Neutrophil (primary cell): ENCODE results near the gene UMOD.

Experiments
- H3K27ac ChIP-seq: fragments of 200-600 bp; sonication (generic); 2 replicates; pipeline ENCODE4 v1.5.1; 2016; ENCODE audit warnings: mild to moderate bottlenecking, moderate library complexity
- H3K27me3 ChIP-seq: fragments of 200-600 bp; sonication (generic); 2 replicates; pipeline ENCODE4 v1.6.0; 2016; ENCODE audit warnings: mild to moderate bottlenecking
- H3K36me3 ChIP-seq: fragments of 200-600 bp; sonication (generic); 2 replicates; pipeline ENCODE4 v1.5.1; 2017
- H3K4me1 ChIP-seq, 2 experiments: fragments of 200-600 bp in 1 of 2; sonication (generic) in 1 of 2; 1 replicate in 1 of 2; 2 replicates in 1 of 2; pipeline versions ENCODE4 v1.5.1 to v1.6.1; 2013 to 2016; ENCODE audit warnings: low read depth in 1 of 2, low read length in 1 of 2, mild to moderate bottlenecking in 1 of 2, moderate library complexity in 1 of 2; ENCODE audit not compliant: control insufficient read depth in 1 of 2, insufficient read depth in 1 of 2
- H3K4me3 ChIP-seq, 2 experiments: fragments of 200-600 bp in 1 of 2; sonication (generic) in 1 of 2; 1 replicate in 1 of 2; 2 replicates in 1 of 2; pipeline ENCODE4 v1.5.1; 2013 to 2016; ENCODE audit warnings: low read depth in 1 of 2, low read length in 1 of 2, mild to moderate bottlenecking in 1 of 2, moderate library complexity in 1 of 2
- H3K9me3 ChIP-seq: fragments of 200-600 bp; sonication (generic); 2 replicates; pipeline ENCODE4 v1.5.1; 2016
- TF ChIP-seq, protein P1 (sequence below): fragments of 200-600 bp; sonication (generic); IDR thresholded peaks from 2 replicates; pipeline ENCODE4 v1.5.1; 2016; ENCODE audit warnings: antibody characterized with exemption

The UMOD gene

DNA sequence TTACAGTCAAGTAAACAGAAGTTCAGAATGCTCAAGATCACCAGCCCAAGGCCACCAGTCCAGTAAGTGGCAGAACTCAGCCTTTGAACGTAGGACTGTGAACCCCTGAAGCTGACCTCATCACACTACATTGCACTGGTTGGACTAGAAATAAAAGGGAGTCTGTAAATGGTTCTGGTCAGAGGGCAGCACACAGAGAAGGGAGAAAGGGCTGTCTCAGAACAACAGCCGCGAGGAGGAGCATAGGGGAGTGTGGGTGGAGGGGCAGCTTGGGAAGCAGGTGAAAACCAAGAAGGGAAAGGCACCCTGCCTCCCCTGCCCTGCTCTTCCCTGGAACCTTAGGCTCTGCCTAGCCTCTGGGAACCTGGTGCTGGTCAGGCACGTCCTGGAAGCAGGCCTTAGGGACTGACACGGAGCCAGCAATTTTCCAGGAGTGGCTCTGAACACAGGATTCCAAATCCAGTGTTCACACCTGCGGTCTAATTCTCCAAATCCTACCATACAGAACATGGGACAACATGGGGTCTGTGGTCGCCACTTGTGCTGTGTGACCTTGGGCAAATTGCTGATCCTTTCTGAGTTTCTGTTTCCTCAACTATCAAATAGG is 45.1 kb upstream of the UMOD start:
- Histone ChIP-seq H3K4me1 (no peaks in the 10 kb centered on the region), H3K27me3 (no peaks in the 10 kb centered on the region)
- TF ChIP-seq, protein P1, sequence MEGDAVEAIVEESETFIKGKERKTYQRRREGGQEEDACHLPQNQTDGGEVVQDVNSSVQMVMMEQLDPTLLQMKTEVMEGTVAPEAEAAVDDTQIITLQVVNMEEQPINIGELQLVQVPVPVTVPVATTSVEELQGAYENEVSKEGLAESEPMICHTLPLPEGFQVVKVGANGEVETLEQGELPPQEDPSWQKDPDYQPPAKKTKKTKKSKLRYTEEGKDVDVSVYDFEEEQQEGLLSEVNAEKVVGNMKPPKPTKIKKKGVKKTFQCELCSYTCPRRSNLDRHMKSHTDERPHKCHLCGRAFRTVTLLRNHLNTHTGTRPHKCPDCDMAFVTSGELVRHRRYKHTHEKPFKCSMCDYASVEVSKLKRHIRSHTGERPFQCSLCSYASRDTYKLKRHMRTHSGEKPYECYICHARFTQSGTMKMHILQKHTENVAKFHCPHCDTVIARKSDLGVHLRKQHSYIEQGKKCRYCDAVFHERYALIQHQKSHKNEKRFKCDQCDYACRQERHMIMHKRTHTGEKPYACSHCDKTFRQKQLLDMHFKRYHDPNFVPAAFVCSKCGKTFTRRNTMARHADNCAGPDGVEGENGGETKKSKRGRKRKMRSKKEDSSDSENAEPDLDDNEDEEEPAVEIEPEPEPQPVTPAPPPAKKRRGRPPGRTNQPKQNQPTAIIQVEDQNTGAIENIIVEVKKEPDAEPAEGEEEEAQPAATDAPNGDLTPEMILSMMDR = no peak

GRCh38 chr16:20396846-20397467 is 44.4 kb upstream of the UMOD start:
- TF ChIP-seq, protein P1 = no peak
- H3K4me3 ChIP-seq = no peak overlapping the region
- H3K9me3 ChIP-seq = no peaks in the 10 kb centered on the region
- H3K27ac ChIP-seq = no peak overlapping the region
- H3K27me3 ChIP-seq = no peaks in the 10 kb centered on the region
- no peaks in the 10 kb centered on the region for H3K4me1 ChIP-seq
- no peaks in the 10 kb centered on the region for H3K36me3 ChIP-seq

More for the DNA sequence above, 45.1 kb upstream of the UMOD start:
- Histone ChIP-seq H3K27ac (no peak overlapping the region), H3K9me3 (no peaks in the 10 kb centered on the region), H3K4me3 (no peak overlapping the region), H3K36me3 (no peaks in the 10 kb centered on the region)

DNA sequence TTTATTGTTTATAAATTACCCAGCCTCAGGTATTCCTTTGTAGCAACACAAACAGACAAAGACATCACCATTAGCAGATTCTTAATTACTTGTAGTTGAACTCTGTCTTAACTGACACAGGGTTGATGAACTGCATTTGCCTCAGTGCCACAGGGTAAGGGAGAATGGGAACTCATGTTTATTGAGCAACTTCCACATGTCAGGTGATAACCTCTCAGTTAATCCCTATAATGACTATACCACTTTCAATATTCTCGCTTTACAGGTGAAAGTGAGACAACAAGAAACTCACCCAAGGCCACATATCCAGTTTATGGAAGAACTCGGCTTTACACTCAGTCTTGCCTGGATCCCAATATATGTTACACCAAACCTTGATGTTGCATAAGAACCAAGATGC is 43.4 kb upstream of the UMOD start:
- TF ChIP-seq, protein P1 = no peak
- Histone ChIP-seq H3K27me3 (no peaks in the 10 kb centered on the region), H3K4me3 (no peak overlapping the region), H3K4me1 (no peaks in the 10 kb centered on the region), H3K27ac (no peak overlapping the region), H3K36me3 (no peaks in the 10 kb centered on the region), H3K9me3 (no peaks in the 10 kb centered on the region)

- no peaks in the 10 kb centered on the region for H3K9me3 ChIP-seq
- H3K27ac ChIP-seq = no peak overlapping the region
- TF ChIP-seq, protein P1 = no peak
- H3K4me1 ChIP-seq = no peaks in the 10 kb centered on the region
- H3K36me3 ChIP-seq = no peaks in the 10 kb centered on the region
- H3K27me3 ChIP-seq = no peaks in the 10 kb centered on the region
- no peak overlapping the region for H3K4me3 ChIP-seq
Measured at GRCh38 chr16:20393801-20394577, 41.5 kb upstream of the UMOD start.

- H3K27me3 ChIP-seq = peaks cover 18% of the 10 kb centered on the region
- H3K9me3 ChIP-seq = no peaks in the 10 kb centered on the region
- no peak overlapping the region for H3K4me3 ChIP-seq
- TF ChIP-seq, protein P1 = no peak
- no peak overlapping the region for H3K27ac ChIP-seq
- H3K4me1 ChIP-seq = no peaks in the 10 kb centered on the region
- H3K36me3 ChIP-seq = no peaks in the 10 kb centered on the region
Measured at GRCh38 chr16:20391045-20391444, 38.5 kb upstream of the UMOD start.
